CD8-positive, alpha-beta memory T cell (primary cell): ENCODE data around the gene MICB. TPM values are rescaled to one million over a fixed set of nuclear protein-coding genes. Genes with fewer than 3 reads are reported as not detected.

Source experiments
- CTCF ChIA-PET: fragments of 350-600 bp; sonication (Branson Sonifier 250); formaldehyde crosslinking; loops from one replicate; lab custom pipeline; 2021; ENCODE audit warnings: antibody characterized with exemption; lab: Charles Lee
- POLR2A ChIA-PET: fragments of 350-600 bp; sonication (Branson Sonifier 250); formaldehyde crosslinking; loops from one replicate; lab custom pipeline; 2021; ENCODE audit warnings: antibody characterized with exemption; lab: Charles Lee
- DNase-seq, 5 donors: peaks; one replicate each; pipeline versions ENCODE4 v3.0.0 to v3.0.0-alpha.2; 2020 to 2022; ENCODE audit warnings: mixed read lengths in 1 of 5
- H3K27ac ChIP-seq: one replicate; pipeline ENCODE4 v1.7.0; 2013; ENCODE audit warnings: low read depth, mild to moderate bottlenecking, low read length, moderate library complexity
- H3K27me3 ChIP-seq: 2 replicates; pipeline ENCODE4 v1.7.0; 2013; ENCODE audit warnings: low read length, mild to moderate bottlenecking; ENCODE audit not compliant: insufficient read depth, poor library complexity, severe bottlenecking
- H3K36me3 ChIP-seq: 2 replicates; pipeline ENCODE4 v1.7.0; 2013; ENCODE audit warnings: mild to moderate bottlenecking, low read length, moderate library complexity; ENCODE audit not compliant: insufficient read depth
- H3K4me1 ChIP-seq: 2 replicates; pipeline ENCODE4 v1.7.0; 2013; ENCODE audit warnings: mild to moderate bottlenecking, low read length, moderate library complexity; ENCODE audit not compliant: insufficient read depth
- H3K4me3 ChIP-seq: 2 replicates; pipeline ENCODE4 v1.7.0; 2013; ENCODE audit warnings: mild to moderate bottlenecking, low read length
- H3K9me3 ChIP-seq: 2 replicates; pipeline ENCODE4 v1.7.0; 2013; ENCODE audit warnings: mild to moderate bottlenecking, low read length
- H3K27ac Mint-ChIP-seq, 8 donors: one replicate each; pipeline ENCODE4 v1.8.0; 2020 to 2021; ENCODE audit warnings: mixed read lengths in 8 of 8, mild to moderate bottlenecking in 6 of 8, inconsistent platforms in 3 of 8, moderate library complexity in 3 of 8
- H3K27me3 Mint-ChIP-seq, 2 donors: one replicate each; pipeline ENCODE4 v1.8.0; 2020 to 2021; ENCODE audit warnings: mixed read lengths in 2 of 2, mild to moderate bottlenecking in 1 of 2, moderate library complexity in 1 of 2
- H3K36me3 Mint-ChIP-seq, 3 donors: one replicate each; pipeline ENCODE4 v1.8.0; 2020 to 2021; ENCODE audit warnings: mixed read lengths in 3 of 3, inconsistent platforms in 1 of 3, mild to moderate bottlenecking in 1 of 3
- H3K4me1 Mint-ChIP-seq, 3 donors: one replicate each; pipeline ENCODE4 v1.8.0; 2020 to 2021; ENCODE audit warnings: mixed read lengths in 3 of 3, inconsistent platforms in 1 of 3, mild to moderate bottlenecking in 1 of 3
- H3K4me3 Mint-ChIP-seq, 7 donors: one replicate each; pipeline ENCODE4 v1.8.0; 2020 to 2021; ENCODE audit warnings: mixed read lengths in 7 of 7, mild to moderate bottlenecking in 6 of 7, moderate library complexity in 4 of 7, inconsistent platforms in 2 of 7
- H3K9me3 Mint-ChIP-seq, 5 donors: one replicate each; pipeline ENCODE4 v1.8.0; 2020 to 2022; ENCODE audit warnings: mixed read lengths in 5 of 5, mild to moderate bottlenecking in 3 of 5, moderate library complexity in 2 of 5, inconsistent platforms in 1 of 5
- polyA plus RNA-seq: library from polyadenylated mRNA; unstranded; fragments of 300-500 nt; fragmentation: Illumina TruSeq; gene quantifications from one replicate; pipeline ENCODE4 v1.2.3, GENCODE V29; 2021
- total RNA-seq, 2 experiments: library from RNA; stranded (reverse); gene quantifications; one replicate each; pipeline ENCODE4 v1.2.3, GENCODE V29; 2021

MICB gene
- total and polyA plus RNA-seq, 3 experiments from 2014 or later: 12.0 to 22.3 (median 21.9) TPM

- Mint-ChIP-seq H3K27ac (peak overlapping the region; percentile 0 to 91 (median 74)), H3K36me3 (peaks cover 0 to 78% (median 20%) of the 10 kb centered on the region in 3 donors), H3K27me3 (peaks cover 0 to 1% of the 10 kb centered on the region in 2 donors), H3K9me3 (no peaks in the 10 kb centered on the region), H3K4me1 (peaks cover 93 to 100% (median 99%) of the 10 kb centered on the region in 3 donors), H3K4me3 (peak overlapping the region; percentile 19 to 72 (median 56))
- H3K9me3 ChIP-seq: no peaks in the 10 kb centered on the region
- DNase-seq: no peak
- CTCF ChIA-PET: no interaction called here
- no peaks in the 10 kb centered on the region for H3K27me3 ChIP-seq
- no peaks in the 10 kb centered on the region for H3K36me3 ChIP-seq
- no peak overlapping the region for H3K27ac ChIP-seq
- POLR2A ChIA-PET: interaction anchor here (0.5 to 0.6 kb wide), 2 partner anchors 13 to 52 kb away, joined by 4 read pairs; no protein-coding TSS in a partner anchor
- H3K4me3 ChIP-seq: no peak overlapping the region
- peaks cover 67% of the 10 kb centered on the region for H3K4me1 ChIP-seq
These were observed 27.1 kb upstream of the MICB start for GRCh38 chr6:31470801-31471200.

GRCh38 chr6:31471711-31472110 is 26.2 kb upstream of the MICB start:
- peaks cover 84 to 100% (median 93%) of the 10 kb centered on the region in 3 donors for H3K4me1 Mint-ChIP-seq
- peak overlapping the region in 7 of 8 donors; percentile 35 to 96 (median 87) for H3K27ac Mint-ChIP-seq
- Histone ChIP-seq H3K4me1 (peaks cover 58% of the 10 kb centered on the region), H3K4me3 (no peak overlapping the region), H3K27ac (no peak overlapping the region), H3K36me3 (no peaks in the 10 kb centered on the region), H3K27me3 (no peaks in the 10 kb centered on the region), H3K9me3 (no peaks in the 10 kb centered on the region)
- ChIA-PET CTCF (no interaction called here), POLR2A (no interaction called here)
- peaks cover 0 to 69% (median 20%) of the 10 kb centered on the region in 3 donors for H3K36me3 Mint-ChIP-seq
- H3K4me3 Mint-ChIP-seq: peak overlapping the region in 5 of 7 donors; percentile 40 to 86 (median 56)
- H3K9me3 Mint-ChIP-seq: no peaks in the 10 kb centered on the region
- peaks cover 0 to 1% of the 10 kb centered on the region in 2 donors for H3K27me3 Mint-ChIP-seq
- no peak for DNase-seq

- H3K9me3 ChIP-seq: no peaks in the 10 kb centered on the region
- Mint-ChIP-seq H3K9me3 (no peaks in the 10 kb centered on the region), H3K27ac (peak overlapping the region in 6 of 8 donors; percentile 35 to 91 (median 78)), H3K27me3 (peaks cover 0 to 1% of the 10 kb centered on the region in 2 donors), H3K4me3 (peak overlapping the region in 2 of 7 donors; percentile 56 to 67), H3K36me3 (peaks cover 0 to 63% (median 15%) of the 10 kb centered on the region in 3 donors), H3K4me1 (peaks cover 83 to 100% (median 92%) of the 10 kb centered on the region in 3 donors)
- ChIA-PET POLR2A (no interaction called here), CTCF (no interaction called here)
- H3K36me3 ChIP-seq: no peaks in the 10 kb centered on the region
- H3K27ac ChIP-seq: no peak overlapping the region
- H3K27me3 ChIP-seq: no peaks in the 10 kb centered on the region
- H3K4me3 ChIP-seq: no peak overlapping the region
- DNase-seq: no peak
- H3K4me1 ChIP-seq: peaks cover 53% of the 10 kb centered on the region
These were observed 25.7 kb upstream of the MICB start for GRCh38 chr6:31472259-31472658.

GRCh38 chr6:31473244-31473643 is 24.7 kb upstream of the MICB start:
- no peaks in the 10 kb centered on the region for H3K9me3 ChIP-seq
- H3K4me1 ChIP-seq: peaks cover 43% of the 10 kb centered on the region
- peaks cover 76 to 95% (median 87%) of the 10 kb centered on the region in 3 donors for H3K4me1 Mint-ChIP-seq
- peaks cover 0 to 1% of the 10 kb centered on the region in 2 donors for H3K27me3 Mint-ChIP-seq
- H3K9me3 Mint-ChIP-seq: no peaks in the 10 kb centered on the region
- no peaks in the 10 kb centered on the region for H3K27me3 ChIP-seq
- H3K36me3 Mint-ChIP-seq: peaks cover 0 to 54% (median 10%) of the 10 kb centered on the region in 3 donors
- ChIA-PET CTCF (no interaction called here), POLR2A (no interaction called here)
- no peaks in the 10 kb centered on the region for H3K36me3 ChIP-seq
- H3K27ac ChIP-seq: no peak overlapping the region
- no peak for DNase-seq
- peak overlapping the region in 6 of 8 donors; percentile 14 to 87 (median 30) for H3K27ac Mint-ChIP-seq
- H3K4me3 Mint-ChIP-seq: peak overlapping the region in 1 of 7 donors; percentile 4
- no peak overlapping the region for H3K4me3 ChIP-seq

GRCh38 chr6:31473780-31474761 is 23.9 kb upstream of the MICB start:
- Histone ChIP-seq H3K27ac (no peak overlapping the region), H3K4me3 (no peak overlapping the region), H3K9me3 (no peaks in the 10 kb centered on the region), H3K27me3 (no peaks in the 10 kb centered on the region), H3K4me1 (peaks cover 35% of the 10 kb centered on the region), H3K36me3 (no peaks in the 10 kb centered on the region)
- Mint-ChIP-seq H3K9me3 (no peaks in the 10 kb centered on the region), H3K27ac (peak overlapping the region; percentile 13 to 87 (median 74)), H3K4me3 (peak overlapping the region in 2 of 7 donors; percentile 46 to 57), H3K27me3 (peaks cover 0 to 1% of the 10 kb centered on the region in 2 donors), H3K4me1 (peaks cover 70 to 87% (median 79%) of the 10 kb centered on the region in 3 donors), H3K36me3 (peaks cover 0 to 48% (median 9%) of the 10 kb centered on the region in 3 donors)
- ChIA-PET POLR2A (interaction anchor here (0.6 kb wide), 1 partner anchor 179 kb away, joined by 3 read pairs; no protein-coding TSS in a partner anchor), CTCF (interaction anchor here (1.0 to 1.2 kb wide), 3 partner anchors 9 to 32 kb away, joined by 3 to 4 read pairs (median 3); no protein-coding TSS in a partner anchor)
- no peak for DNase-seq

GRCh38 chr6:31474871-31475286 is 23.1 kb upstream of the MICB start:
- no peaks in the 10 kb centered on the region for H3K9me3 ChIP-seq
- no peak overlapping the region for H3K4me3 ChIP-seq
- peaks cover 26% of the 10 kb centered on the region for H3K4me1 ChIP-seq
- DNase-seq: peak in 1 of 5 donors; percentile 19
- no peaks in the 10 kb centered on the region for H3K36me3 ChIP-seq
- Mint-ChIP-seq H3K4me3 (no peak overlapping the region), H3K27me3 (no peaks in the 10 kb centered on the region), H3K4me1 (peaks cover 62 to 82% (median 71%) of the 10 kb centered on the region in 3 donors), H3K36me3 (peaks cover 0 to 40% (median 5%) of the 10 kb centered on the region in 3 donors), H3K9me3 (no peaks in the 10 kb centered on the region), H3K27ac (peak overlapping the region in 6 of 8 donors; percentile 38 to 82 (median 65))
- ChIA-PET POLR2A (no interaction called here), CTCF (interaction anchor here (1.0 to 1.2 kb wide), 3 partner anchors 9 to 32 kb away, joined by 3 to 4 read pairs (median 3); no protein-coding TSS in a partner anchor)
- H3K27me3 ChIP-seq: no peaks in the 10 kb centered on the region
- H3K27ac ChIP-seq: no peak overlapping the region

GRCh38 chr6:31476515-31477139 is 21.3 kb upstream of the MICB start:
- no peaks in the 10 kb centered on the region for H3K9me3 ChIP-seq
- peaks cover 9% of the 10 kb centered on the region for H3K4me1 ChIP-seq
- POLR2A ChIA-PET: interaction anchor here (0.5 kb wide), 1 partner anchor 77 kb away, joined by 3 read pairs; no protein-coding TSS in a partner anchor
- H3K4me3 ChIP-seq: no peak overlapping the region
- H3K9me3 Mint-ChIP-seq: no peaks in the 10 kb centered on the region
- CTCF ChIA-PET: no interaction called here
- H3K27ac ChIP-seq: no peak overlapping the region
- H3K27ac Mint-ChIP-seq: peak overlapping the region in 5 of 8 donors; percentile 23 to 61 (median 51)
- H3K36me3 ChIP-seq: no peaks in the 10 kb centered on the region
- no peaks in the 10 kb centered on the region for H3K27me3 Mint-ChIP-seq
- DNase-seq: no peak
- peaks cover 46 to 67% (median 53%) of the 10 kb centered on the region in 3 donors for H3K4me1 Mint-ChIP-seq
- H3K36me3 Mint-ChIP-seq: peaks cover 0 to 26% (median 2%) of the 10 kb centered on the region in 3 donors
- H3K4me3 Mint-ChIP-seq: no peak overlapping the region
- H3K27me3 ChIP-seq: no peaks in the 10 kb centered on the region
